T-helper 17 cell (primary cell): ENCODE measurements around the gene CDC42SE2. TPM values are rescaled to one million over a fixed set of nuclear protein-coding genes. Genes with fewer than 3 reads are reported as not detected.
A peak's percentile ranks its signal among the peaks of the same experiment; 100 is the strongest.
"Not testable (repeated sequence)": the region's sequence is repeated elsewhere in the genome, so short reads cannot be mapped to it uniquely, and the experiment has no call there.

Experiments
- ATAC-seq: fragments of 150-1000 bp; cut with Tn5 transposase; 2 replicates; pipeline ENCODE4 v1.10.0; 2021; ENCODE audit warnings: mild to moderate bottlenecking, moderate library complexity
- DNase-seq, 3 donors: peaks; one replicate each; pipeline versions ENCODE4 v3.0.0 to v3.0.0-alpha.2; 2020 to 2021
- H3K9me3 ChIP-seq: one replicate; pipeline ENCODE4 v1.7.0; 2013; ENCODE audit warnings: low read length, mild to moderate bottlenecking; ENCODE audit not compliant: control insufficient read depth, poor library complexity, severe bottlenecking
- H3K27ac Mint-ChIP-seq: one replicate; pipeline ENCODE4 v1.8.0; 2022; ENCODE audit warnings: mild to moderate bottlenecking, moderate library complexity, mixed read lengths
- H3K27me3 Mint-ChIP-seq: one replicate; pipeline ENCODE4 v1.8.0; 2022; ENCODE audit warnings: mixed read lengths
- H3K36me3 Mint-ChIP-seq: one replicate; pipeline ENCODE4 v1.8.0; 2022; ENCODE audit warnings: low read depth, mixed read lengths
- H3K4me1 Mint-ChIP-seq: one replicate; pipeline ENCODE4 v1.8.0; 2022; ENCODE audit warnings: mild to moderate bottlenecking, mixed read lengths
- H3K4me3 Mint-ChIP-seq: one replicate; pipeline ENCODE4 v1.8.0; 2022; ENCODE audit warnings: mild to moderate bottlenecking, moderate library complexity, mixed read lengths
- total RNA-seq, 4 donors: library from RNA in 2 of 4; stranded (reverse) in 2 of 4; gene quantifications; one replicate each; pipeline ENCODE4 v1.2.3 and lab custom pipeline; 2022 to 2026

CDC42SE2 gene
- total RNA-seq, 2 donors from 2014 or later: 215 to 245 TPM

DNA sequence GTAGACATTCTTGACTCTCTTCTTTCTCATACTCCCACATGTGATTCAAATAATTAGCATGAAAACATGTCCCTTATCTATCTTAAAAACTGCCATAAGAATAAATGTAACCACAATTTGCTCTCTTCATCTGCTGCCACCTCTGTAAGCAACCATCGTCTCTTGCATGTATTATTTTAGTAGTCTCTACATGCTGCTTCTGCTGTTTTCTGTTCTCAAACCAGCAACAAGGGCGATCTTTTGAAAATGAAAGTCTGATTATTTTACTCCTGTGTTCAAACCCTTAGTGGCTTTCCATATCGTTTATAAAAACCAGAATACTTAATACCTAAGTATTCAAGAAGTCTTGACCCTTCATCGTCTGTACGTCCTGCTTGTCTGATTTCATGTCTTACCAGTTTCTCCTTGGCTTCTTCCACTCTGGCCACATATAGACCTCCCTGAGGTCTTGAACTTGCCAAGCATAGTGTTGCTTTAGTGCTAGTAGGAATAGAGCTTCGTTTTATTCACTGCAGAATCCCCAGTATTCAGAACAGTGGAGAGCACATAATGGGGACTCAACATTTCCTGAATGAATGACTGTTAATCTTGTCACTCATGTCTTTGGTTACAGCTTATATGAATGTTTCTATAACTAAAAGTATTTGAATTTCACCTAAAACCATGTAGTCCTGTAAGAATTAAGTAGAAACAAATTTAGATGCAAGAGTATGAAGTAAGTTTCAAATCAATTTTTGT, 10.6 kb downstream of the CDC42SE2 start:
- H3K36me3 Mint-ChIP-seq: peaks cover 8% of the 10 kb centered on the region
- H3K27ac Mint-ChIP-seq: peak overlapping the region; percentile 98
- peak; percentile 27 for ATAC-seq

DNA sequence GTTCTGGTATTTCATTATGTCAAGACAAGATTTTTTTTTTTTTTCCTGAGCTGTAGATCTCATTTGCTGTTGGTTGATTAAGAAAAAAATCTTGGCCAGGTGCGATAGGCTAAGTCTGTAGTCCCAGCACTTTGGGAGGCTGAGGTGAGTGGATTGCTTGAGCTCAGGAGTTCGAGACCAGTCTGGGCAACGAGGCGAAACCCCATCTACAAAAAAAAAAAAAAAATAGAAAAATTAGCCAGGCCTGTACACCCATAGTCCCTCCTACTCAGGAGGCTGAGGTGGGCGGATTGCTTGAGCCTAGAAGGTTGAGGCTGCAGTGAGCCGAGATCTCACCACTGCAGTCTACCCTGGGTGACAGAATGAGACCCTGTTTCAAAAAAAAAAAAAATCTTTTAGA, 12.2 kb downstream of the CDC42SE2 start:
- ATAC-seq: no peak
- Mint-ChIP-seq H3K27me3 (no peaks in the 10 kb centered on the region), H3K4me3 (peak overlapping the region; percentile 83), H3K27ac (peak overlapping the region; percentile 98), H3K4me1 (peaks cover 60% of the 10 kb centered on the region), H3K36me3 (peaks cover 8% of the 10 kb centered on the region)
- no peak for DNase-seq
- no peaks in the 10 kb centered on the region for H3K9me3 ChIP-seq

More for the DNA sequence above, 10.6 kb downstream of the CDC42SE2 start:
- Mint-ChIP-seq H3K27me3 (no peaks in the 10 kb centered on the region), H3K4me3 (peak overlapping the region; percentile 83), H3K4me1 (peaks cover 65% of the 10 kb centered on the region)
- no peaks in the 10 kb centered on the region for H3K9me3 ChIP-seq
- DNase-seq: no peak

DNA sequence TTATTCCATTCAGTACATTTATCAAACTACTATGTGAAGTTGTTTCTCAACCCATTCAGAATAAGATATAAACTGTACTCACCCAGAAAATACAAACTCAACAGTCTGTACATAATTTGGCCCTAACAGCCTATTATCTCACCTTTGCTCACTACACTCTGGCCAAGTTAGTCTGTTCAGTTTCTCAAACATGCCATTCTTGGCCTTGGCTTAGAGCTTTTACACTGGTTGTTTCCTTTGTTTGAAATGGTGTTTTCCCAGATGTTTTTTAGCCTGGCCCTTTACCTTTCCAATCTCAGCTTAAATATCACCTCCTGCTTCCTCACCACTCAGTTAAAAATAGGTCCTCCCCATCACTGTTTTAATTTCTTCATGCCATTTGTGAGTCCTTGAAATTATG, 13.6 kb downstream of the CDC42SE2 start:
- ATAC-seq (no peak), DNase-seq (no peak)
- Mint-ChIP-seq H3K36me3 (peaks cover 5% of the 10 kb centered on the region), H3K27me3 (no peaks in the 10 kb centered on the region), H3K27ac (peak overlapping the region; percentile 98), H3K4me1 (peaks cover 57% of the 10 kb centered on the region), H3K4me3 (peak overlapping the region; percentile 83)
- no peaks in the 10 kb centered on the region for H3K9me3 ChIP-seq

DNA sequence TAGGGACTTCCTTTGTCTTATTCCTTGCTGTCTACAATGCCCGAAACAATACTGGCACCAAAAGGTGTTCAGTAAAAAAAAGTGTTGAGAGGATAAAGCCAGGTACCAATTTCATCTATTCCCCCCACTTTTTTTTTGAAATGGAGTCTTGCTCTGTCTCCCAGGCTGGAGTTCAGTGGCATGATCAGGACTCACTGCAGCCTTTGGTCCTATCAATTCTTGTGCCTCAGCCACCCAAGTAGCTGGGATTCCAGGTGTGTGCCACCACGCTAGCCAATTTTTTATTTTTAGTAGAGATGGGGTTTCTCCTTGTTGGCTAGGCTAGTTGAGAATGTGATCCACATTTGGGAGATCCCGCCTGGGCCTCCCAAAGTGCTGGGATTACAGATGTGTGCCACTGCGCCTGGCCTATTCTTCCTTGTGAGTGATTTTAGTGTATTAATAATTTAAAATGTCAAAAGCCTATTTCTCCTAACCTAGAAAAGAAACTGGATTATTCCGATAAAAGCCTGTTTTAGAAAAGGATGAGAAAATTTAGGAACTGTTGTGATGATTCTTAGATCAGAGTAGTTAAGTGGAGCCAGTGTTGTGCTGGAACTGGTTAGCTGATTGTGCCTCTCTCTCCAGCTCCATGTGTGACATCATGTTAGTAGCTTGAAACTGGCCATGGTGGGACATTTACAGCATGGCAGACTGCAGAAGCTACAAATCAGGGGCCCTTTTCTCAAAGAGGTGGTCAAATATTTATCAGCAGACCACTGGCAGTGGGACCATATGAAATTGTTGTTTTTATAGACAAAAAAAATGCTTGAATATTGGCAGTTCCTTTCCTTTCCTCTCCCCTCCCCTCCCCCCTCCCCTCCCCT, 14.3 kb downstream of the CDC42SE2 start:
- peak overlapping the region; percentile 98 for H3K27ac Mint-ChIP-seq
- no peak for ATAC-seq

DNA sequence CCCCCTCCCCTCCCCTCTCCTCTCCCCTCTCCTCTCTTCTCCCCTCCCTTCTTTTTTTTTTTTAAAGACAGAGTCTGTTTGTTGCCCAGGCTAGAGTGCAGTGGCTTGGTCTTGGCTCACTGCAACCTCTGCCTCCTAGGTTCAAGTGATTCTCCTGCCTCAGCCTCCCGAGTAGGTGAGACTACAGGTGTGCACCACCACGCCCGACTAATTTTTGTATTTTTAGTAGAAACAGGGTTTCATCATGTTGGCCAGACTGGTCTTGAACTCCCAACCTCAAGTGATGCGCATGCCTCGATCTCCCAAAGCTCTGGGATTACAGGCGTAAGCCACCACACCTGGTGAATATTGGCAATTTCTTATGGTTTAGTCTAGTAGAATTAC, 14.9 kb downstream of the CDC42SE2 start:
- Mint-ChIP-seq H3K27ac (peak overlapping the region; percentile 98), H3K4me3 (peak overlapping the region; percentile 83), H3K4me1 (peaks cover 60% of the 10 kb centered on the region)
- not testable (repeated sequence) for H3K27me3 Mint-ChIP-seq, ATAC-seq, H3K9me3 ChIP-seq, H3K36me3 Mint-ChIP-seq, DNase-seq

More for the DNA sequence above, 14.3 kb downstream of the CDC42SE2 start:
- Mint-ChIP-seq H3K4me3 (peak overlapping the region; percentile 83), H3K27me3 (no peaks in the 10 kb centered on the region), H3K4me1 (peaks cover 56% of the 10 kb centered on the region), H3K36me3 (peaks cover 3% of the 10 kb centered on the region)
- H3K9me3 ChIP-seq: no peaks in the 10 kb centered on the region
- DNase-seq: no peak

DNA sequence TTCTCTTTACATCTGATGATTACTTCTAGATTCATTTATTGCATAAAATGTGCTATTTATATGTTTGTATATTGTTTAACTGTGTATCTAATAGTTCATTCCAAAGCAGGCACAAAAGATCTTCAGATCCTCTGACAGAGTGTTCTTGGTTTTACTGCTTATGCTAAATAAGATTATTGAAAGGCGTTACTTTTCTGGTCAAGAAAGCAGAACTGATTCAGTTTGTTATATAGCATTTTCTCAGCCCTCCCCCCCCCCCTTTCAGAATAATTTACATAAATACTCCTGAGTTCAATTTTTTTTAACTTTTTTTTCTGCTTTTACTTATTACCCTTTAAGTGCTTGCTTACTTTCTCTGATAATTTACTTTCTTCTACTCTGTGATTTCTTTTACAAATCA, 15.4 kb downstream of the CDC42SE2 start:
- H3K4me3 Mint-ChIP-seq: peak overlapping the region; percentile 83
- ATAC-seq (no peak), DNase-seq (no peak)
- peaks cover 58% of the 10 kb centered on the region for H3K4me1 Mint-ChIP-seq
- H3K36me3 Mint-ChIP-seq: peaks cover under 1% of the 10 kb centered on the region
- no peaks in the 10 kb centered on the region for H3K9me3 ChIP-seq
- peak overlapping the region; percentile 98 for H3K27ac Mint-ChIP-seq
- H3K27me3 Mint-ChIP-seq: no peaks in the 10 kb centered on the region

DNA sequence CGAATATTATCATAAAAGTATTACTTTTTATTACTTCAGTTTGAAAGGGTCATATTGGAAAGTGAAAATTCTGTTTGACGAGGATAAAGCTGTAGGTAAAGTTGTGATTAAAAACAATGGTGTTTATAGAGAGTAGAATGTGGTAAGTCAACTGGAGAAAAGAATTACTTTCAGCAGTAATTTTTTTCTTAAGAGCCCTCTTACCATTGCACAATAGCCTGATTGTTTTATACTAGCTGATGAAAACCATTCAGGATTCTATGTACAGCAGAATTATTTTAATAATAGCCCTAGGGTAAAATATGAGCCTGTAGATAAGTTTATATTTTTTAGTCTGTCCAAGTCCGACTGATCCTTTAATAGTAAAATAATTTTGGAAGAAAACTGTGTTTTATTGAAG, 16.6 kb downstream of the CDC42SE2 start:
- no peaks in the 10 kb centered on the region for H3K36me3 Mint-ChIP-seq
- DNase-seq: no peak
- H3K9me3 ChIP-seq: no peaks in the 10 kb centered on the region
- H3K4me1 Mint-ChIP-seq: peaks cover 55% of the 10 kb centered on the region
- peak overlapping the region; percentile 98 for H3K27ac Mint-ChIP-seq
- no peaks in the 10 kb centered on the region for H3K27me3 Mint-ChIP-seq
- H3K4me3 Mint-ChIP-seq: peak overlapping the region; percentile 87
- ATAC-seq: no peak

DNA sequence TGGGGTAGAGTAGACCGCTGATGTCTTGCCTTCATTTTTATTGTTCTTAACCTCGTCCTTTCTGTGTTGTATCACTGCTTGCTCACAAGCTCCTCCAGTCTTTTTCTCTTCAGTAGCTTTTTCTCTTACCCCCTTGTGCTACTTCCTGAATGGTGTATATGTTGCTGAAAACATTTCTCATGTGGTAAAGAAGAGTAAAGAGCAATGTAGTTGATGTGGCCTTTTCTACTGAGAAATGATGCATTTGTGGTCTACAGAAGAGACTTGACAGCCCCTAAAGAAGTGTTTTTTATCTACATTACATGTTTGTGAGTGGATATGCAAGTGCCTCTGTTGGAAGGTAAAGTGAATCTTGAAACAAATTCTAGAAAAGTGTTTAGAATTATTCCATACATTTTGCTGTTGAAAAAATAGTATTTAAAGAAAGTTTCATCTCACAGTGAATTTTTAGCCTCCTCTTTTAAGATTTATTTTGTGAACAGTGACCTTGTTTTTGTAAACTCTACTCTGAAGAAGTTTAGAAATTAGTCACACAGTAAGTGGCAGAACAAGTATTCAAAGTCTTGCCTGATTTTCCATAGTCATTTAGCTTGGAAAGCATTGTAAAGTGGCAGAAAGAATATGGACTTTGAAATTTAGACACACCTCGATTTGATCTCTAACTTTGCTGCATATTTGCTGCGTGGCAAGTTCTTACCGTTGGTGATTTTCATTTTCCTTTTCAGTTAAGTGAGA, 17.4 kb downstream of the CDC42SE2 start:
- H3K4me1 Mint-ChIP-seq: peaks cover 54% of the 10 kb centered on the region
- H3K4me3 Mint-ChIP-seq: peak overlapping the region; percentile 87
- no peaks in the 10 kb centered on the region for H3K9me3 ChIP-seq
- ATAC-seq (peak; percentile 88), DNase-seq (no peak)
- no peaks in the 10 kb centered on the region for H3K27me3 Mint-ChIP-seq
- no peaks in the 10 kb centered on the region for H3K36me3 Mint-ChIP-seq
- H3K27ac Mint-ChIP-seq: peak overlapping the region; percentile 98

DNA sequence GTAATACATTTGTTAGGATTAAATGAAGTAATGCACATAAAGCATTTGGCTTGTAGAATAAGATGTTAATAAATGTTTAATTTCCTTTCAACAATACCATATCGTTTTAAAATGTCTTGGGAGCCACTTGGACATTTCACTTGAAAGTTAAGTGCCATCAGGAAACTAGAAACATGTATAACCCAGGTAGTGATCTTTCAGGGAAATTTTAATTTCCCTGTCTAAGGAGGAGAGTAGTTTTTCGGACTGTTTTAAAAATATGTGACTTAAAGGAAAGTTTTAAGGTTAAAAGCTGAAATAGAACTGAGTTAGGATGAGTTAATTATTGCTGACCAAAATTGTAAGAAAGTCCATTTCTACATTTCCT, 18.0 kb downstream of the CDC42SE2 start:
- H3K36me3 Mint-ChIP-seq: no peaks in the 10 kb centered on the region
- H3K27ac Mint-ChIP-seq: peak overlapping the region; percentile 98
- DNase-seq (no peak), ATAC-seq (no peak)
- H3K4me3 Mint-ChIP-seq: peak overlapping the region; percentile 87
- H3K27me3 Mint-ChIP-seq: no peaks in the 10 kb centered on the region
- H3K4me1 Mint-ChIP-seq: peaks cover 56% of the 10 kb centered on the region
- no peaks in the 10 kb centered on the region for H3K9me3 ChIP-seq

DNA sequence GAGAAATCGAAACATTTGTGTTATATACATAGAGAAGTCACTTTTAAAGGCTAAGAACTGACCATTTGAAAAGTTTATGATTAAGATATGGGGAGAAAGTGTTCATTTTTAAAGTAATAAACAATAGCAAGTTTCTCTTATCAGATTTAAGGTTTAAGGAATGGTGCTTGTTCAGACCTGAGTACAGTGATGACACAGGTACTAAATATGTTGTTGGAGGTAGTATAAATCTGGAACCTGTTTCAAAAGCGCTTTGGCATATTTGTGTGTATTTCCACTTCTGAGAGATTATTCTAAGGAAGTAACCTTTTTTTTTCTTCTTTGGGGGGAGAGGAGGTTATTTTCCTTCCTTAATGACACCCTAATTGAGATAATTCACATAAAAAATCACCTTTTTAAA, 18.4 kb downstream of the CDC42SE2 start:
- Mint-ChIP-seq H3K27me3 (no peaks in the 10 kb centered on the region), H3K36me3 (no peaks in the 10 kb centered on the region), H3K4me1 (peaks cover 53% of the 10 kb centered on the region), H3K4me3 (peak overlapping the region; percentile 87), H3K27ac (peak overlapping the region; percentile 98)
- no peaks in the 10 kb centered on the region for H3K9me3 ChIP-seq
- DNase-seq: no peak
- no peak for ATAC-seq

DNA sequence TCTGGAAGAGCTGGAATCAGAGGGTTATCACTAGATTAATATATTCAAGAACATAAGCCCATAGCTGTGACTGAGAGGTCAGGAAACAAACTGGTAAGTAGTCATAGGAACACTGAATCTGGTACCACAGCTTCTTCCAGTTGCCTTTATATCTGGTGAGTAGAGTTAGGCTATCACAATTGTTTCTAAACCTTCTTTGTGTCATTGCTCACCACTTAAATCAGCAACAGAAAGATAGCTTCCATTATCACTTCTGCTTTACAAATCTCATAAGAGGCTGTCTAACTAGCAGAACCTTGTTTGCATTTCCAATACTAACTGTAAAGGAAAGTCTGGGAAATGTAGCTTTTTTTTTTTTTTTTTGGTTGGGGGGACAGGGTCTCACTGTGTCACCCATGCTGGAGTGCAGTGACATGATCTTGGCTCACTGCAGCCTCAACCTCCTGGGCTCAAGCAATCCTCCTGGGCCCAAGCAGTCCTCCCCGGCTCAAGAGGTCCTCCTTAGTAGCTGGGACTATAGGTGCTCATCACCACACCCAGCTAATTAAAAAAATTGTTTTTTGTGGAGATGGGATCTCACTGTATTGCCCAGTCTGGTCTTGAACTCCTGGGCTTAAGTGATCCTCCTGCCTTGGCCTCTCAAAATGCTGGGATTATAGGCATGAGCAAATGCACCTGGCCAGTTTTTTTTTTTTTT, 22.0 kb downstream of the CDC42SE2 start:
- Mint-ChIP-seq H3K36me3 (peaks cover 2% of the 10 kb centered on the region), H3K4me3 (peak overlapping the region; percentile 39), H3K27me3 (no peaks in the 10 kb centered on the region), H3K27ac (peak overlapping the region; percentile 98), H3K4me1 (peaks cover 47% of the 10 kb centered on the region)
- DNase-seq (no peak), ATAC-seq (no peak)
- H3K9me3 ChIP-seq: no peaks in the 10 kb centered on the region

DNA sequence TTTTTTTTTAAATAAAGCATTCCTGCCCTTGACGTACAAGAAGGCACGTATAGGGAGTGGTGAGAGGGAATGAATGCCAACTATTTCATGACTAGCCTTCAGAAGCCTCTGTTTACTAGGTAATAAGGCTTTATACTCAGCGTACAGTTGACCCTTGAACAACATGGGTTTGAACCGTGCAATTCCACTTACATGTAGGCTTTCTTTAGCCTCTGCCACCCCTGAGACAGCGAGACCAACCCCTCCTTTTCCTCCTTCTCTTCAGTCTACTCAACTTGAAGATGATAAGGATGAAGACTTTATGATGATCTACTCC, 22.5 kb downstream of the CDC42SE2 start:
- peaks cover 2% of the 10 kb centered on the region for H3K36me3 Mint-ChIP-seq
- no peak for DNase-seq
- H3K27ac Mint-ChIP-seq: peak overlapping the region; percentile 98

DNA sequence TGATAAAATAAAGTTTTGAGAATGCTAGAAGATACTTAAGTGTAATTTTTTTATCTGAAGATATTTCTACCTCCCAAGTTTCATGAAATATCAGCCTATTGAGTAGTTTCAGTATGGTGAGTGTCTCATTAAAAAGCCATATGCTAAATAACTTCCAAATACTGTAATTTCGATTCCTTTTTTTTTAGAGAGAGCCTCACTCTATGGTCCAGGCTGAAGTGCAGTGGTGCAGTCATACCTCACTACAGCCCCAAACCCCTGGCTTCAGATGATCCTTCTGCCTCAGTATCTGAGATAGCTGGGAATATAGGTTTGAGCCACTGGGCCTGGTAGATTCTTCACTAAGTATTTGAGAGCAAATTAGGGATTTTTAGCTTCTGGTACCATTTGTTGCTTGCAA, 24.5 kb downstream of the CDC42SE2 start:
- Mint-ChIP-seq H3K27ac (peak overlapping the region; percentile 93), H3K36me3 (peaks cover 2% of the 10 kb centered on the region)
- no peak for ATAC-seq

More for the DNA sequence above, 22.5 kb downstream of the CDC42SE2 start:
- no peak overlapping the region for H3K4me3 Mint-ChIP-seq
- H3K27me3 Mint-ChIP-seq: no peaks in the 10 kb centered on the region
- peaks cover 43% of the 10 kb centered on the region for H3K4me1 Mint-ChIP-seq
- no peaks in the 10 kb centered on the region for H3K9me3 ChIP-seq
- no peak for ATAC-seq

More for the DNA sequence above, 24.5 kb downstream of the CDC42SE2 start:
- no peaks in the 10 kb centered on the region for H3K27me3 Mint-ChIP-seq
- no peak for DNase-seq
- H3K4me3 Mint-ChIP-seq: peak overlapping the region; percentile 88
- no peaks in the 10 kb centered on the region for H3K9me3 ChIP-seq
- peaks cover 36% of the 10 kb centered on the region for H3K4me1 Mint-ChIP-seq
